Adrenal gland (tissue), 5 donors: Measurements from ENCODE around the gene KDM4C.

Source experiments
- POLR2A ChIP-seq, 2 donors: fragments of 450-650 bp; IDR thresholded peaks; one replicate each; pipeline ENCODE4 v1.6.1; 2017; ENCODE audit warnings: antibody characterized with exemption in 2 of 2, mild to moderate bottlenecking in 2 of 2, moderate library complexity in 1 of 2
- TF ChIP-seq, protein P1 (sequence below), 6 experiments: fragments of 450-650 bp in 4 of 6; fragments of 200-600 bp in 2 of 6; sonication (generic) in 1 of 6; IDR thresholded peaks; 1 replicate in 5 of 6; 2 replicates in 1 of 6; pipeline versions ENCODE4 v1.5.1 to v1.8.0; 2016 to 2021; ENCODE audit warnings: antibody characterized with exemption in 6 of 6, mild to moderate bottlenecking in 2 of 6, moderate library complexity in 1 of 6
- donor health status: DM: no; HTN: no; CAD: no.

DNA sequence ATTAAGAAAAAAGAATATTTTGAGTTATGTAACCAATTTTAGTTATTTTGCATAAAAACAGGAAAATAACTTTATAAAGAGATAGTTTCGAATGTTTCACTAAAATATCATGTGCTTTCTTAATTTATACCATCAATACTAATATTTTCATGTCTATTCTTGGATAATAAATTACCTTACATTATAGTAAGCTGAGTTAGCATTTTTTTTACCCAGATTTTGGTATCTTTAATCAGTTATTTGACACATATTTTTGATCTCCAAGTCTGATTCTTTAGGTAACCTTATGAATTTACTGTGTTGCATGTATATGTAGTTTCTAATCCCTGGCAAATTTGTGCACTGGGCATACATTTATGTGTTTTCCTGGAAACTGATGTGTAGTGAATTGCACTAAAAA lies 138.0 kb downstream of the KDM4C start:
- TF ChIP-seq, protein P1, sequence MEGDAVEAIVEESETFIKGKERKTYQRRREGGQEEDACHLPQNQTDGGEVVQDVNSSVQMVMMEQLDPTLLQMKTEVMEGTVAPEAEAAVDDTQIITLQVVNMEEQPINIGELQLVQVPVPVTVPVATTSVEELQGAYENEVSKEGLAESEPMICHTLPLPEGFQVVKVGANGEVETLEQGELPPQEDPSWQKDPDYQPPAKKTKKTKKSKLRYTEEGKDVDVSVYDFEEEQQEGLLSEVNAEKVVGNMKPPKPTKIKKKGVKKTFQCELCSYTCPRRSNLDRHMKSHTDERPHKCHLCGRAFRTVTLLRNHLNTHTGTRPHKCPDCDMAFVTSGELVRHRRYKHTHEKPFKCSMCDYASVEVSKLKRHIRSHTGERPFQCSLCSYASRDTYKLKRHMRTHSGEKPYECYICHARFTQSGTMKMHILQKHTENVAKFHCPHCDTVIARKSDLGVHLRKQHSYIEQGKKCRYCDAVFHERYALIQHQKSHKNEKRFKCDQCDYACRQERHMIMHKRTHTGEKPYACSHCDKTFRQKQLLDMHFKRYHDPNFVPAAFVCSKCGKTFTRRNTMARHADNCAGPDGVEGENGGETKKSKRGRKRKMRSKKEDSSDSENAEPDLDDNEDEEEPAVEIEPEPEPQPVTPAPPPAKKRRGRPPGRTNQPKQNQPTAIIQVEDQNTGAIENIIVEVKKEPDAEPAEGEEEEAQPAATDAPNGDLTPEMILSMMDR (IDR thresholded peaks at IDR 0.05): no peak
- TF ChIP-seq POLR2A (IDR thresholded peaks at IDR 0.05): no peak
